NB4 (cell line): ENCODE data around the gene SAXO2.
"Not testable (repeated sequence)": the region's sequence is repeated elsewhere in the genome, so short reads cannot be mapped to it uniquely, and the experiment has no call there.

Experiments used
- DNase-seq: peaks from one replicate; pipeline ENCODE4 v3.0.0; 2010; ENCODE audit warnings: low read depth
- H3K4me3 ChIP-seq: one replicate; pipeline ENCODE4 v1.5.1; 2011; ENCODE audit warnings: mild to moderate bottlenecking, low read depth, low read length, moderate library complexity
- MYC ChIP-seq: IDR thresholded peaks from 2 replicates; pipeline ENCODE4 v1.6.1; 2011; ENCODE audit warnings: low read depth, low read length
- POLR2A ChIP-seq: IDR thresholded peaks from 2 replicates; pipeline ENCODE4 v1.6.1; 2011; ENCODE audit warnings: mild to moderate bottlenecking; ENCODE audit not compliant: insufficient read length; ENCODE audit errors: extremely low read depth
- TF ChIP-seq, protein P1 (sequence below): IDR thresholded peaks from 2 replicates; pipeline ENCODE4 v1.6.1; 2011; ENCODE audit warnings: low read depth, low read length
- TF ChIP-seq, protein P2 (sequence below): IDR thresholded peaks from one replicate; pipeline ENCODE4 v1.5.1; 2012; ENCODE audit warnings: low read depth, low read length

SAXO2 gene

DNA sequence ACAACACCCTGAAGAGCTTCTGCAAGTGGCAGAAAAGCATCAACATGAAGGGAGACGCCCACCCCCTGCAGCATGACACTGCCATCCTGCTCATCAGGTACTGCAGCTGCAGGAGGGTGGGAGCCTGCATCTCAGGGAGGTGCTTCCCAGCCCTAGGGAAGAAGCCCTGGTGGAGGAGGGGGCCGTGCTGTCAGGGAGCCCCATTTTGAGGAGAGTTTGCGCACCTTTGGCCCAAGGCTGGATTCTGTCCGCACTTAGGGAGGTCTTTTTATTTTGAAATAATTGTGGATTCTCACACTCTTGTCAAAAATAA, 42.1 kb downstream of the SAXO2 start:
- DNase-seq, result no peak
- H3K4me3 ChIP-seq, result no peak overlapping the region
- TF ChIP-seq, protein P1, sequence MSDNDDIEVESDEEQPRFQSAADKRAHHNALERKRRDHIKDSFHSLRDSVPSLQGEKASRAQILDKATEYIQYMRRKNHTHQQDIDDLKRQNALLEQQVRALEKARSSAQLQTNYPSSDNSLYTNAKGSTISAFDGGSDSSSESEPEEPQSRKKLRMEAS, result no peak
- TF ChIP-seq, protein P2, sequence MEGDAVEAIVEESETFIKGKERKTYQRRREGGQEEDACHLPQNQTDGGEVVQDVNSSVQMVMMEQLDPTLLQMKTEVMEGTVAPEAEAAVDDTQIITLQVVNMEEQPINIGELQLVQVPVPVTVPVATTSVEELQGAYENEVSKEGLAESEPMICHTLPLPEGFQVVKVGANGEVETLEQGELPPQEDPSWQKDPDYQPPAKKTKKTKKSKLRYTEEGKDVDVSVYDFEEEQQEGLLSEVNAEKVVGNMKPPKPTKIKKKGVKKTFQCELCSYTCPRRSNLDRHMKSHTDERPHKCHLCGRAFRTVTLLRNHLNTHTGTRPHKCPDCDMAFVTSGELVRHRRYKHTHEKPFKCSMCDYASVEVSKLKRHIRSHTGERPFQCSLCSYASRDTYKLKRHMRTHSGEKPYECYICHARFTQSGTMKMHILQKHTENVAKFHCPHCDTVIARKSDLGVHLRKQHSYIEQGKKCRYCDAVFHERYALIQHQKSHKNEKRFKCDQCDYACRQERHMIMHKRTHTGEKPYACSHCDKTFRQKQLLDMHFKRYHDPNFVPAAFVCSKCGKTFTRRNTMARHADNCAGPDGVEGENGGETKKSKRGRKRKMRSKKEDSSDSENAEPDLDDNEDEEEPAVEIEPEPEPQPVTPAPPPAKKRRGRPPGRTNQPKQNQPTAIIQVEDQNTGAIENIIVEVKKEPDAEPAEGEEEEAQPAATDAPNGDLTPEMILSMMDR, result no peak
- no peak for TF ChIP-seq MYC
- no peak for TF ChIP-seq POLR2A

DNA sequence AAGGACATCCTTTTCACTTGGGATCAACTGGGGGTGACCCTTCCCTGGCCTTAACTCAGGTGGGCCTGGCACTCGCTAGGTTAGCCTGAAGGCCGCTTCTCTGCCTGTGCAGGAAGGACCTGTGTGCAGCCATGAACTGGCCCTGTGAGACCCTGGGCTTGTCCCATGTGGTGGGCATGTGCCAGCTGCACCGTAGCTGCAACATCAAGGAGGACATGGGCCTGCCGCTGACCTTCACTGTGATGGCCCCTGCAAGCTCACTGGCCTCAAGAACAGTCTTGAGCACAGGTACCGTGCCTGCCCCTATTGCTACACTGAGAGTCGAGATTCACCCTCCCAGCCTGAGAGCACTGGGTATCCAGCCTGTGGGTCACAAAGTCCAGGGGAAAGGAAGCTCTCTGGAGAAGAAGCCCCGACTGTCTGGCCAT, 43.0 kb downstream of the SAXO2 start:
- H3K4me3 ChIP-seq, result no peak overlapping the region
- TF ChIP-seq, protein P1, result no peak
- TF ChIP-seq, protein P2, result no peak
- no peak for TF ChIP-seq POLR2A
- no peak for TF ChIP-seq MYC
- no peak for DNase-seq

DNA sequence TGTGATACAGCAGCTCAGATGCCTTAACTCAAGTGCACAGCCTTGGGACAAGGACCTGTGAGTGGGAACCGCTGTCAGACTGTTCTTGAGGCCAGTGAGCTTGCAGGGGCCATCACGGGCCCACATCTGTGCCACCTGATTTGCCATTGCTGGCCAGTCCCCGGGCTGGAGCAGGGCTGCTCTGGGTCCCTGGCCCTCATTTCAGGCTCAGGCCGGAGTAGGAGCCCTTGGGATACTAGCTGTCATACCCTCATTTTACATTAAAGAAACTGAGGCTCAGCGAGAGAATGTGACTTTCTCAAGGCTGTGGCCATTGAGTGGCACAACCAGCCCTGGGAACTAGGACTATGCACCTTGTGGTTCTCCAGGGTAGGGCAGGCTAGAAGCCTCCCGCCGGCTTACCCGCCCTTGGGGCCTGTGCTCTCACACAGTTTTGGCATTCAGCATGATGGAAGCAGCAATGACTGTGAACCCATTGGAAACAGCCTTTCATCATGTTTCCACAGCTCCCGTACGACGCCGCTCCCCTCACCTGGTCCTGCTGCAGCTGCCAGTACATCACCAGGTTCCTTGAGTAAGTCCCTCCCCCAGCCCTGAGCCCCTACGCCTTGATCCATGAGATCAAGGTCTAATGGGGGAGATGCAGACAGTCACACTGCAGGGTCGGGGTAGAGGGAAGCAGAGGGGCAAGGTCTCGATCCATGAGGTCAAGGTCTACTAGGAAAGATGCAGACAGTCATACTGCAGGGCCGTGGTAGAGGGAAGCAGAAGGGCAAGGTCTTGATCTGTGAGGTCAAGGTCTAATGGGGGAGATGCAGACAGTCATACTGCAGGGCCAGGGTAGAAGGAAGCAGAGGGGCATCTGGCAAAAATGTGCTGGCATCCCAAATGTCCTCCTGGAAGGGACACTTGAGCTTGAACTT, 44.4 kb downstream of the SAXO2 start:
- no peak for DNase-seq
- H3K4me3 ChIP-seq, result no peak overlapping the region
- TF ChIP-seq, protein P1, result no peak
- TF ChIP-seq POLR2A (no peak), MYC (no peak)
- TF ChIP-seq, protein P2, result no peak

DNA sequence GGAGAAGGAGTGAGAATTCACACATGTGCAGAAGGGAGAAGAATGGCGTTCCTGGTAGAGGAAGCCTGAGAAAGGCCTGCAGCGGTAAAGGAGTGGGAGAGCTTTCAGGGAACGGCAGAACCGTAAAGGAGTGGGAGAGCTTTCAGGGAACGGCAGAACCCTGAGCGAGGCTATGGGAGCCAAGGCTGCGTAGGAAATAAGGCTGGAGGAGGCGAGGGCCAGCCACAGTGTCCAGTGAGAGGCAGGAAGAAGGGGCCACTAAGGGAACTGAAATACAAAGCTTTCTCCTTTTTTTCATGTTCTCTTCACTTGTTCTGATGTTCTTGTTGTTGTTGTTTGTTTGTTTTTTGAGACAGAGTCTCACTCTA, 45.1 kb downstream of the SAXO2 start:
- no peak overlapping the region for H3K4me3 ChIP-seq
- DNase-seq, result no peak
- TF ChIP-seq POLR2A (no peak), MYC (no peak)
- TF ChIP-seq, protein P2, result no peak
- TF ChIP-seq, protein P1, result no peak

DNA sequence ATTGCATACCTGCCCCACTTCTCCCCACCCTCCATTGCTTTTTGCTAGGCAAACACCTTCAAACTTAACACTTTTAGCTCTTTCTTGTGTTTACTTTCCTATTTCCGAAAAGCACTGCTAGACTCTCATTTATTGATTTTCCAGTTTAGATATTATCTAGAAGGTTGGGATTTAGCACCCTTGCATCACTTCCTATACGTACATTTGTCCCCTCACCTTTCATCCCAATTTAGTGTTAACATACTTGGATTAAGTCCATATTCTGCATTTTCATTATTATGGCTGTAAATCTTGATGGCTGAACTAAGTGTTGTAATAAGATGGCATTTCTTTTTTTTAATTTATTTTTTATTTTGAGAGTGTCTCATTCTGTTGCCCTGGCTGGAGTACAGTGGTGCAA, 47.2 kb downstream of the SAXO2 start:
- TF ChIP-seq, protein P2, result no peak
- TF ChIP-seq POLR2A, result no peak
- TF ChIP-seq, protein P1, result no peak
- no peak for DNase-seq
- no peak overlapping the region for H3K4me3 ChIP-seq

DNA sequence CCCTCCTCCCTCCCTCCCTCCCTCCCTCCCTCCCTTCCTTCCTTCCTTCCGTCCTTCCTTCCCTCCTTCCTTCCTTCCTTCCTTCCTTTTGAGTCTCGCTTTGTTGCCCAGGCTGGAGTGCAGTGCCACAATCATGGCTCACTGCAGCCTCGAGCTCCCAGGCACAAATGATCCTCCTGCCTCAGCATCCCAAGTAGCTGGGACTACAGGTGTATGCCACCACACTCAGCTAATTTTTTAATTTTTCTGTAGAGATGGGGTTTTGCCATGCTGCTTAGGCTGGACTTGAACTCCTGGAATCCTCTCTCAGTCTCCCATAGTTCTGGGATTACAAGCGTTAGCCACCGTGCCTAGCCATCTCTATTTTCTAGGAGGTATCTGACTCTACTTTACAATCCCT, 48.7 kb downstream of the SAXO2 start:
- H3K4me3 ChIP-seq, DNase-seq: not testable (repeated sequence)
